Peyer's patch (tissue), 4 donors: ENCODE measurements around the gene TRAPPC3.

Experiments used
- POLR2A ChIP-seq, 2 donors: fragments of 450-650 bp; IDR thresholded peaks; one replicate each; pipeline ENCODE4 v1.5.1; 2017; ENCODE audit warnings: antibody characterized with exemption in 2 of 2, mild to moderate bottlenecking in 2 of 2, moderate library complexity in 2 of 2
- TF ChIP-seq, protein P1 (sequence below), 6 experiments: fragments of 450-650 bp in 4 of 6; fragments of 200-600 bp in 2 of 6; sonication (generic) in 1 of 6; IDR thresholded peaks; one replicate each; pipeline ENCODE4 v1.5.1; 2017 to 2019; ENCODE audit warnings: antibody characterized with exemption in 6 of 6, mild to moderate bottlenecking in 3 of 6, moderate library complexity in 1 of 6

DNA sequence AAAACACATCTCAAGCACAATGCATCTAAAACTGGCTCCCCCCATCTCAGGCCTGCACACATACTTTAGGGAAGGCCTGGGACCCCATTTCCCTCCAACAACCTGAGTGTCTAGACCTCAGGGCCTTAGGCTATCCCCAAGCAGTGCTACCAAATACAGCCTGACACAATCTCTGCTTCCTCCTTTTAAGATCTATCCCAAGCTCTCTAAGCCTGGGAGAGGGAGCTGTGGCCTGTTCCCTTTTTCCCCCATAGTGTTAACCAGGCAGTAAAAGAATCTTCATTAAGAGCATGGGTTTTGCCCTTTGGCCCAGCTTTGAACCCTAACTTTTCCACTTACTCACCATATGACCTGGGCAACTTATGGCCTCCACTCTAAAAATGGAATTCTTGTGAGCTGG is 13.5 kb downstream of the TRAPPC3 start:
- TF ChIP-seq, protein P1, sequence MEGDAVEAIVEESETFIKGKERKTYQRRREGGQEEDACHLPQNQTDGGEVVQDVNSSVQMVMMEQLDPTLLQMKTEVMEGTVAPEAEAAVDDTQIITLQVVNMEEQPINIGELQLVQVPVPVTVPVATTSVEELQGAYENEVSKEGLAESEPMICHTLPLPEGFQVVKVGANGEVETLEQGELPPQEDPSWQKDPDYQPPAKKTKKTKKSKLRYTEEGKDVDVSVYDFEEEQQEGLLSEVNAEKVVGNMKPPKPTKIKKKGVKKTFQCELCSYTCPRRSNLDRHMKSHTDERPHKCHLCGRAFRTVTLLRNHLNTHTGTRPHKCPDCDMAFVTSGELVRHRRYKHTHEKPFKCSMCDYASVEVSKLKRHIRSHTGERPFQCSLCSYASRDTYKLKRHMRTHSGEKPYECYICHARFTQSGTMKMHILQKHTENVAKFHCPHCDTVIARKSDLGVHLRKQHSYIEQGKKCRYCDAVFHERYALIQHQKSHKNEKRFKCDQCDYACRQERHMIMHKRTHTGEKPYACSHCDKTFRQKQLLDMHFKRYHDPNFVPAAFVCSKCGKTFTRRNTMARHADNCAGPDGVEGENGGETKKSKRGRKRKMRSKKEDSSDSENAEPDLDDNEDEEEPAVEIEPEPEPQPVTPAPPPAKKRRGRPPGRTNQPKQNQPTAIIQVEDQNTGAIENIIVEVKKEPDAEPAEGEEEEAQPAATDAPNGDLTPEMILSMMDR (IDR thresholded peaks at IDR 0.05): no peak
- TF ChIP-seq POLR2A (IDR thresholded peaks at IDR 0.05): no peak
